NCI-H2029 (cell line): ENCODE data around the gene PIAS4.

ENCODE experiments used
- DNase-seq: peaks from one replicate; lab custom pipeline; 2025; lab: John Stamatoyannopoulos, UW

Gene PIAS4

GRCh38 chr19:4023600-4024398 is 16.3 kb downstream of the PIAS4 start:
- DNase-seq = no peak

DNA sequence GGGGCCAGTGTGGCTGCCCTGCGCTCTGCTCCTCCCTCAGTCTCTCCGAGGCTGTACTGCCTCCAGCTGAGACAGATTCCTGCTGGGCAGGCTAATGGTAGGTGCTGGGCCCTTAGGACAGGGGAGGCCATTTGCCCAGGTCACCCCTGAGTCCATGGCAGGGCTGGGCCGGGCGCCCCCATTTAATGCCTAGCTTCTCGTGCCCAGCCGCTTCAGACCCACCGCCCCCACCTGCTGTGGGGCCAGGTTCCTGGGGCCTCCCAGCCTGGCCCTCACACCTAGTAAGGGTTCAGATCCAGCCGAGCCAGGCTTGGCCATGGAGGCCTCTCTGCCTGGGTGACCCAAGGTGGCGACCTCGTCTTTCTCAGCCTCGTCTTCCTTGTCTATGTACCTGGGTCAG is 17.8 kb downstream of the PIAS4 start:
- no peak for DNase-seq

GRCh38 chr19:4027146-4027545 is 19.6 kb downstream of the PIAS4 start:
- DNase-seq = no peak

- DNase-seq = no peak
Observed at GRCh38 chr19:4028334-4029246, 21.1 kb downstream of the PIAS4 start.

DNA sequence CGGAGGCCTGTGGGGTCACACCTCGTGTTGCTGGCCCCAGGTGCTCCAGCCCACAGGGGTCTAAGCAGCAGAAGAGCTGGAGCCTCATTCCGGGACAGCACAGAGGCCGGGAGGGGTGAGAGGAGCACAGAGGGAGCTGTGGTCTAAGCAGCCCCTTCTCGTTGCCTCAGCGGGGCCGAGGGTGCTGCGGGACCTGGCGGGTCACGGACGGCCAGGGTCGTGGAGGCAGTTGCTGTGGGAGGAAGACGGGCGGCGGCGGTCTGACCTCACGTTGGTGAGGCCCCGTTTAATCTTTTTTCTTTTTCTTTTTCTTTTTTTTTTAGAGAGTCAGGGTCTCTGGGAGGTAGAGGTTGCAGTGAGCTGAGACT is 21.7 kb downstream of the PIAS4 start:
- no peak for DNase-seq

- DNase-seq = no peak
Observed at GRCh38 chr19:4030552-4030951, 23.0 kb downstream of the PIAS4 start.

GRCh38 chr19:4030981-4031380 is 23.4 kb downstream of the PIAS4 start:
- no peak for DNase-seq

DNA sequence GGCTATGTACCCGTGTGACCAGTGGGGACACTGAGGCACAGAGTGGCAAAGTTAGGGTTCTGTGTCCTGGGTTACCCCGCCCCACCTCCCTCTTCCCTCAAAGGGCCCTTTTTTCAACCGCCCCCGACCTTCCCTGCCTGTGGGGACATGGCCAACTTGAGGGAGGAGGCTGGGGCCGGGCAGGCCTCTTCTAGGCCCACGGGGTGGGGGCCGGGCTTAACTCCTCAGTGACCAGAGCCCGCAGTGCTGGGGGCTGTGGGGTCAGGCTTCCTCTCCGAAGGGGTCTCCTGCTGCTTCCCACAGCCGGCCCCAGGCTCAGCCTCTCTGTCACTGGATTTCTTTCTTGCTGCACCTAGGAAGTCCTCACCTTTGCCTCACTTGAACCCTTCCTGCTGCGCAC is 23.9 kb downstream of the PIAS4 start:
- no peak for DNase-seq

GRCh38 chr19:4032436-4032835 is 24.9 kb downstream of the PIAS4 start:
- DNase-seq = no peak

- no peak for DNase-seq
Observed at GRCh38 chr19:4033028-4033956, 25.8 kb downstream of the PIAS4 start.

DNA sequence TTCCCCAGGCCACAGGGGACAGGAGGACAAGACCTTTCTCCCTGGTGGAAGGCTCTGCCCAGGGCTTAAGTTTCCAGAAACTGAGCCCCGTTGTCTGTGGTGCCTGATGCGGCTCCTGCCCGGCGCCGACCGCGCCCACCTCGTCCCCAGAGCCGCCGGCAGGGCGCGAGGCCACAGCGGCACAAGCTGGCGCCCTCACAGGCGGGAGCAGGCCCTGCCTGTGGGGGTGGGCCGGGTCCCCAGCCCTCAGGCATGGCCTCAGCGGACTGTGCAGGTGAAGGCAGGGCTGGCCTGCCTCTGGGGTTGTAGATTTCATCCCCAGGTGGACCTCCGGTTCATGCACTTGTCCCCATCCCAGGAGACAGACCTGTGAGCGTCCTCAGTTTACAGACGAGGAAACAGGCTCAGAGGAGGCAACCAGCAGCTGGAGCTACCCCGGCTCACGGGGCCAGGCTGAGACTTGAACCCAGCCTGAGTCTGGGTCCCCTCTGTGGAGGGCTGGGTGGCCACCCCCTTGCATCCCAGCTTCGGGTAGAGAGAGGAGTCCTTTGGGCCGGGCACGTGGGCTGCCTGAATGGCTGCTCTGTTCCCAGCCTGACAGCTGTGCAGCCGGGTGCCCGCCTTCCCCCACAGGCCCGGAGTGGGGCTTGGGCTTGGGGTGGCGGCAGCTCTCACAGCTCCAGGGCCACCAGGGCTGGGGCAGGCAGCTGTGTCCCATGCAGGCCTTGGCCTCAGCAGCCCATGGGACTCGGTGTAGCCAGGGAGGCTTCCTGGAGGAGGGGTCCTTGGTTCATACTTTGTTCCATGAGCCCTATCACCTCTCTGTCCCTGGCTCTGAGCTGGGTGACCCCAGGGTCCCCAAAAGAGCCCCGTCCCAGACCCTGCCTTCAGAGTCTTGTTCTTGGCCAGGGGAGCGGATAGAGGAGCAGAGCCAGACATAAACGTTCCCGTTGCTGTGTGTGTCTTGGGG is 26.8 kb downstream of the PIAS4 start:
- no peak for DNase-seq

GRCh38 chr19:4035018-4035566 is 27.6 kb downstream of the PIAS4 start:
- no peak for DNase-seq

DNA sequence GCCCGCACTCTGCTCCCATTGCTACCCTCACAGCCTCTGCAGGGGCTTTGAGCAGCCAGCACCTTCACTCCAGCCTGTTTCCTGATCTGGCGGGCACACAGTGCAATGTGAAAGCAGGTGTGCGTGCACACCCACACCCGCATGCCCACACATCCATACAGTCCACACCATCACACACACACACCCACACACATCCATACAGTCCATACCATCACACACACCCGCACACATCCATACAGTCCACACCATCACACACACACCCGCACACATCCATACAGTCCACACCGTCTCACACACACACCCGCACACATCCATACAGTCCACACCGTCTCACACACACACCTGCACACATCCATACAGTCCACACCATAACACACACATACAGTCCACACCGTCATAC is 28.0 kb downstream of the PIAS4 start:
- DNase-seq = no peak

DNA sequence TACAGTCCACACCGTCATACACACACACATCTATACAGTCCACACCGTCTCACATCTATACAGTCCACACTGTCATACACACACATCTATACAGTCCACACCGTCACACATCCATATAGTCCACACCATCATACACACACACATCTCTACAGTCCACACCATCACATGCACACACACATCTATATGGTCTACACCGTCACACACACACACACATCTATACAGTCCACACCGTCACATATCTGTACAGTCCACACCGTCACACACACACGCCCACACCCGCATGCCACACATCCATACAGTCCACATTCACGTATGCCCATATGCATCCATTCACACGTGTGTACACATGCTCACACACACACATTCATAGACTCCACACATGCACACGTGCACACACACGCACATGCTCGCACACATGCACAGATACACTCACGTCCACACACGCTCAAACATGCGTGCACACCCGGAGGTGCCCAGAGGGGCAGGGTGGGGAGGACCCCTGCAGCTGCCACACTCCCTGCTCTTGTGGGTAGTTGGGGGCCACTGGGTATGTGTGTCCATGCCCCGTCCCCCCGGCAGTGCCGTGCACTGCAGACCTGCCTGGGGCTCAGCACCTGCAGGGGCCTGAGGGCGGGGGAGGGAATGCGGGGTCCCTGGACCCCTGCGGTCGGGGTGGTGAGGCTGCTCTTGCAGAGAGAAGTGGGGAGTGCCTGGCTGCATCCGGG is 29.2 kb downstream of the PIAS4 start:
- no peak for DNase-seq

GRCh38 chr19:4037301-4037949 is 29.9 kb downstream of the PIAS4 start:
- no peak for DNase-seq

DNA sequence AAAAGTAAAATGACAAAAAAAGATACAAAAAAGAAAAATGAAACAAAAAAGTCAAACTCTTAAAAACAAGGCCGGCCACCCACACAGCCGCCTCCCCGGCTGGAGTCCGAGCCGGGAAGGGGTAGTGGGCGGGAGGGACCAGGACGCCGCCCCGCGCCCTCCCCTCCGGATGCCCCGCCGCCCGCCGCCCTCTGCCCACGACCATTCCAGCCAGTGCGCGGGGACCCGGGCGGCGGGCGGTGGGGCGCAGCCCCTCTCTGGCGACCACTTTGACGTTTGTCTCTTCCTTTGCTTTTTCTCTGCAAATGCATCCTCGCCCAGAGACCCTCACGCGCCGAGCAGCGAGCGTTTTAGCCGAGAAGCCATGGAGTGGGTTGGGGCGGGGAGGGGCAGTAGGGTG is 30.5 kb downstream of the PIAS4 start:
- no peak for DNase-seq

DNA sequence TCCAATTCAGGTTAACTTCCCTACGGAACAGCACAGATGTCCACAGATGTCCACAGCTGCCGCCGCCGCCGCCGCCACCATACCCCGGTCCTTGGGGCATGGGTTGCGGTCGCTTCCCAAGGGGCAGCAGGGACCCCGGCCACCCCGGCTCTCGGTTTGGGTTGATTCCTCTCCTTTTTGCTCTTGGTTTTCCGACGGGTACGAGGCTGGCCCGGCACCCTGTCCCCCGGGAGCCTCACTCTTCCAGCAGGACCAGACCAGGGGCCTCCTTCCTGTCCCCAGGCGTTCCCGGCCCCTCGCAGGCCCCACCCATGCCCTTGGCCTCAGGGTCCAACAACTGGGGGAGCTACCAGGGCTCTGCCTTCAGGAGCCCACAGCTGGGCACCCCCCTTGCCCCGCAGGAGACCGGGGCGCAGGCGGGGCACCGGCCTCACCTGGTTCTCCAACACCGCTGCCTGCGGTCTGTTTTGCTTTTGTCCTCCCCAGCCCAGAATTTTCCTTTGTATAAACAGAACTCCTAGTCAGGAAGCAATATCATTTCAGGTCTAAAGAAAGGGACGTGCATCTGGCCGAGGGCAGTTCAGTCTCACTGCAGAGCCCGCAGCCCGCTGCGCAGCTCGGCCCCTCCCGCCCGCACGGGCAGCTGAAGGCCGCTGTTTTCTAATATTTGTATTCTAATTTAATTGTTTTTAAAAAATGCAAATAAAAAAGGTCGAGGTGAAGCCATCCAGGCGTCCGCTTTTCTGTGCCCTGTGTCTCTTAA is 31.3 kb downstream of the PIAS4 start:
- no peak for DNase-seq

DNA sequence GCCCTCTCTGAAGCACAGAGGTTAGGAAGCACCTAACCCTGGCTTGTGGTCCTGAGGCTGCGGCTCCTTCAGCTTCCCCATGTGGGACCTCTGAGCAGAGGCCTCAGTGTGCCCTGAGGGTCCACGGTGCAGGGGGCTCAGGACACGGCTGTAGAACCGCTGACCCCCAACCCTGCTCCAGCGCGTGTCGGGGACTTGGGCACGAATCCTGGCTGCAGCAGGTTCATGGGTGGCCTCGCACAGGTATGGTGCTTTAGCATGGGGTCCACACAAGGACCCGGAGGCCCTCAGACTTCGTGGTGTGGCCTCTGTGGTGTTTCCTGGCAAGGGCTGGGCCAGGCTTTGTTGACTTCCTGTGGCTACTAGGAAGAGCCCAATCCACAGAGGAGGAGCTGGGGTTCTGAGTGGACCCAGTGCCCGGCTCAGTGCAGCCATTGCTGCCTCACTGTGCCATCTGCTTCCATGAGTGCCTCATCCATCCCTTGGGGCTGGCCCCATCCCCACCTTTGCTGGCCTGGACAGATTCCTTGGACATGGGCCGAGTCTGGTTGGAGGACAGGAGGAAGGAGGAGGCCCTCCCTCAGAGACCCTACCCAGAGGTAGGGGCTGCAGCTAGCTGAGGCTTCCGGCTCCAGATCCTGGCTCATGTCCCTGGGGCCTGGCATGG is 34.7 kb downstream of the PIAS4 start:
- no peak for DNase-seq
